K562 (cell line): ENCODE measurements around the gene PPP2R1B. TPM values are rescaled to one million over a fixed set of nuclear protein-coding genes. Genes with fewer than 3 reads are reported as not detected.

Experiments
- ATAC-seq: fragments of 200-7000 bp; cut with Tn5 transposase; 3 replicates; pipeline ENCODE4 v1.9.1; 2020; ENCODE audit warnings: moderate library complexity
- BruUV-seq: library from RNA; stranded (reverse); fragments of 400-500 nt; replicated peaks from 2 replicates; lab custom pipeline; 2021; lab: Mats Ljungman, UMichigan
- CTCF ChIA-PET: fragments of 300-600 bp; formaldehyde crosslinking; extraction: SDS; loops from one replicate; lab custom pipeline; 2021; ENCODE audit warnings: low intra/inter-chr PET ratio; lab: Yijun Ruan, JAX
- POLR2A ChIA-PET: fragments of 300-600, 350-650 bp; sonication (Branson Sonifier 250); formaldehyde crosslinking; extraction: SDS; loops from one replicate; lab custom pipeline; 2021; ENCODE audit warnings: antibody characterized with exemption, inconsistent platforms; lab: Yijun Ruan, JAX
- DNase-seq, 4 experiments: peaks; one replicate each; pipeline versions ENCODE4 v3.0.0 to v3.0.0-alpha.2; 2011 to 2018; ENCODE audit warnings: low spot score in 3 of 4, mixed read lengths in 3 of 4; ENCODE audit errors: extremely low read depth in 1 of 4
- FAIRE-seq: peaks from 2 replicates; lab custom pipeline; 2011; peaks lifted over from hg19 to GRCh38; lab: Jason Lieb, UNC
- H2AFZ ChIP-seq: 2 replicates; pipeline ENCODE4 v1.6.0; 2011; ENCODE audit warnings: low read depth, low read length, control low read depth, inconsistent platforms
- H3K27ac ChIP-seq: fragments of 200-600 bp; 3 replicates; pipeline ENCODE4 v1.8.0; 2011; ENCODE audit warnings: low read depth, mild to moderate bottlenecking, control low read depth, inconsistent platforms, low read length, moderate library complexity, mixed read lengths; ENCODE audit errors: extremely low read depth
- H3K27me3 ChIP-seq, 2 experiments: fragments of 300-600 bp in 1 of 2; 2 replicates in 1 of 2; 3 replicates in 1 of 2; pipeline versions ENCODE4 v1.6.0 to v1.8.0; 2011; ENCODE audit warnings: inconsistent platforms in 2 of 2, low read length in 2 of 2, mild to moderate bottlenecking in 1 of 2, mixed read lengths in 1 of 2, moderate library complexity in 1 of 2; ENCODE audit not compliant: control insufficient read depth in 2 of 2, insufficient read depth in 2 of 2
- H3K36me3 ChIP-seq: fragments of 300-600 bp; 3 replicates; pipeline ENCODE4 v1.8.0; 2011; ENCODE audit warnings: mild to moderate bottlenecking, low read length, inconsistent platforms; ENCODE audit not compliant: control insufficient read depth, insufficient read depth
- H3K4me1 ChIP-seq, 2 experiments: fragments of 200-600 bp in 1 of 2; replicated peaks in 1 of 2; 2 replicates in 1 of 2; 3 replicates in 1 of 2; pipeline versions ENCODE4 v1.5.1 to v1.8.0; 2011; ENCODE audit warnings: inconsistent platforms in 2 of 2, low read length in 2 of 2, mild to moderate bottlenecking in 1 of 2, mixed read lengths in 1 of 2, moderate library complexity in 1 of 2; ENCODE audit not compliant: control insufficient read depth in 2 of 2, insufficient read depth in 2 of 2
- H3K4me2 ChIP-seq: 2 replicates; pipeline ENCODE4 v1.6.1; 2011; ENCODE audit warnings: low read length, control low read depth, inconsistent platforms, mixed read lengths; ENCODE audit not compliant: insufficient read depth
- H3K4me3 ChIP-seq: fragments of 200-600 bp; sonication (generic), shearing (Covaris generic); 2 replicates; pipeline ENCODE4 v1.5.1; 2016; ENCODE audit warnings: control low read depth, inconsistent platforms
- H3K79me2 ChIP-seq: fragments of 200-600 bp; 3 replicates; pipeline ENCODE4 v1.8.0; 2011; ENCODE audit warnings: low read length, inconsistent platforms; ENCODE audit not compliant: control insufficient read depth, insufficient read depth
- H3K9ac ChIP-seq, 2 experiments: 2 replicates each; pipeline versions ENCODE4 v1.6.0 to v1.6.1; 2011; ENCODE audit warnings: low read depth in 2 of 2, low read length in 2 of 2, control low read depth in 1 of 2, inconsistent platforms in 1 of 2, mild to moderate bottlenecking in 1 of 2, mixed read lengths in 1 of 2; ENCODE audit not compliant: insufficient read depth in 1 of 2
- H3K9me1 ChIP-seq: one replicate; pipeline ENCODE4 v1.6.0; 2011; ENCODE audit warnings: inconsistent platforms, mild to moderate bottlenecking, low read length, moderate library complexity; ENCODE audit not compliant: control insufficient read depth, insufficient read depth
- H3K9me3 ChIP-seq: replicated peaks from 2 replicates; pipeline ENCODE4 v1.5.1; 2011; ENCODE audit warnings: low read depth, low read length, inconsistent platforms; ENCODE audit not compliant: control insufficient read depth, insufficient read depth
- H4K20me1 ChIP-seq: replicated peaks from 2 replicates; pipeline ENCODE4 v1.6.1; 2011; ENCODE audit warnings: low read length, inconsistent platforms, mixed read lengths; ENCODE audit not compliant: control insufficient read depth, insufficient read depth
- FOXK1 ChIP-seq: sonication (generic); formaldehyde crosslinking; IDR thresholded peaks from 2 replicates; pipeline ENCODE4 v1.8.0; 2022; ENCODE audit warnings: missing genetic modification reagents, mild to moderate bottlenecking, borderline replicate concordance
- FOXM1 ChIP-seq, 2 experiments: fragments of 450-650 bp in 1 of 2; sonication (generic) in 1 of 2; formaldehyde crosslinking in 1 of 2; IDR thresholded peaks; 2 replicates each; pipeline versions ENCODE4 v1.6.1 to v1.9.0; 2017 to 2022; ENCODE audit warnings: low read depth in 2 of 2, mild to moderate bottlenecking in 2 of 2, missing genetic modification reagents in 1 of 2, moderate library complexity in 1 of 2
- NR4A1 ChIP-seq, 2 experiments: fragments of 250-450 bp in 1 of 2; fragments of 450-650 bp in 1 of 2; sonication (Bioruptor Pico) in 1 of 2; IDR thresholded peaks; 2 replicates each; pipeline versions ENCODE4 v1.4.0 to v1.6.1; 2016 to 2020; ENCODE audit warnings: mild to moderate bottlenecking in 2 of 2, missing compliant biosample characterization in 1 of 2, missing genetic modification characterization in 1 of 2, moderate library complexity in 1 of 2
- PHF21A ChIP-seq: fragments of 450-650 bp; IDR thresholded peaks from 2 replicates; pipeline ENCODE4 v1.6.1; 2017; ENCODE audit warnings: low read depth, borderline replicate concordance
- SIX5 ChIP-seq, 2 experiments: IDR thresholded peaks; 2 replicates each; pipeline ENCODE4 v1.6.1; 2011; ENCODE audit warnings: low read length in 2 of 2, borderline replicate concordance in 1 of 2, low read depth in 1 of 2, mild to moderate bottlenecking in 1 of 2, moderate library complexity in 1 of 2; ENCODE audit not compliant: insufficient read depth in 1 of 2
- STAT5B ChIP-seq: fragments of 250-450 bp; sonication (Bioruptor Pico); IDR thresholded peaks from 2 replicates; pipeline ENCODE4 v1.8.0; 2021; ENCODE audit warnings: mild to moderate bottlenecking, inconsistent platforms
- TAF15 ChIP-seq: fragments of 200-400 bp; formaldehyde crosslinking; IDR thresholded peaks from 2 replicates; pipeline ENCODE4 v1.6.1; 2017; ENCODE audit warnings: mild to moderate bottlenecking, low read depth, low read length, moderate library complexity
- ZNF143 ChIP-seq: sonication (generic); formaldehyde crosslinking; IDR thresholded peaks from 2 replicates; pipeline ENCODE4 v1.9.0; 2022; ENCODE audit warnings: mild to moderate bottlenecking, missing genetic modification reagents
- ZNF184 ChIP-seq: sonication (generic); formaldehyde crosslinking; IDR thresholded peaks from 2 replicates; pipeline ENCODE4 v1.5.0; 2020; ENCODE audit warnings: missing genetic modification reagents
- WGBS: fragments of 100-300 bp; shearing (Covaris generic); methylation state at CpG from one replicate; pipeline ENCODE4 v1.1.6; 2016; ENCODE audit warnings: low coverage, mixed read lengths; ENCODE audit not compliant: insufficient coverage; ENCODE audit errors: missing lambda C conversion rate; 5-methylcytosine and 5-hydroxymethylcytosine counted together
- in situ Hi-C: fragments of 300-500 bp; cut with MboI; formaldehyde crosslinking; loops from 4 replicates; pipeline ENCODE4 v1.15.0; 2018; ENCODE audit warnings: inconsistent platforms, mixed read lengths
- intact Hi-C: fragments of 100-400 bp; cut with micrococcal nuclease; formaldehyde crosslinking; loops from 2 replicates; pipeline ENCODE4 v1.14.2; 2022
- polyA plus RNA-seq, 8 experiments: library from polyadenylated mRNA; depleted of rRNA in 4 of 8; stranded (reverse) in 5 of 8; unstranded in 3 of 8; fragments of >200 nt; fragmentation: Nextera tagmentation in 2 of 8; fragmentation: Illumina TruSeq in 1 of 8; extraction: Ambion mirVana in 2 of 8; extraction: Trizol in 1 of 8; gene quantifications; 2 replicates each; pipeline versions ENCODE4 v1.2.1 to v1.2.3, GENCODE V29; 2011 to 2014; ENCODE audit warnings: inconsistent platforms in 1 of 8, missing spikeins in 1 of 8
- total RNA-seq, 7 experiments: library from RNA; depleted of rRNA in 6 of 7; stranded (reverse); fragments of >200 nt in 6 of 7; fragmentation: Illumina TruSeq in 2 of 7; extraction: Trizol in 2 of 7; gene quantifications; 2 replicates each; pipeline versions ENCODE4 v1.2.1 to v1.2.3, GENCODE V29; 2011 to 2021; ENCODE audit warnings: low replicate concordance in 1 of 7

The PPP2R1B gene
- total and polyA plus RNA-seq, 9 of the 15 experiments (the other 6 are each of a cell fraction or from before 2014, with no cell fraction given): 24.6 to 68.5 (median 39.8) TPM

GRCh38 chr11:111788051-111788450, 21.9 kb upstream of the PPP2R1B start:
- FAIRE-seq (no peak), ATAC-seq (no peak), DNase-seq (no peak)
- Histone ChIP-seq H3K9ac (no peak overlapping the region), H3K4me2 (no peak overlapping the region), H3K27ac (no peak overlapping the region), H3K79me2 (no peaks in the 10 kb centered on the region), H3K9me3 (no peaks in the 10 kb centered on the region), H3K4me1 (no peaks in the 10 kb centered on the region; a peak in 1 of 5 replicates), H3K9me1 (no peaks in the 10 kb centered on the region), H3K36me3 (peaks cover 19% of the 10 kb centered on the region; the same call in 2 of the 3 replicates), H2AFZ (no peak overlapping the region), H3K4me3 (no peak overlapping the region), H3K27me3 (no peaks in the 10 kb centered on the region), H4K20me1 (no peaks in the 10 kb centered on the region)
- ChIA-PET POLR2A (no interaction called here), CTCF (no interaction called here)
- no peak for TF ChIP-seq ZNF143 (CRISPR knock-in tag)
- no peak for TF ChIP-seq NR4A1 (CRISPR knock-in tag; IDR thresholded peaks at IDR 0.05)
- TF ChIP-seq NR4A1 (tag; IDR thresholded peaks at IDR 0.05): no peak
- no peak for TF ChIP-seq SIX5 (IDR thresholded peaks at IDR 0.05; ENCODE audit: borderline replicate concordance in 1 of 2, insufficient read depth in 1 of 2, low read depth in 1 of 2, low read length in 2 of 2)
- TF ChIP-seq FOXK1 (CRISPR knock-in tag): no peak
- no peak for TF ChIP-seq FOXM1 (IDR thresholded peaks at IDR 0.05; ENCODE audit: low read depth)
- TF ChIP-seq FOXM1 (CRISPR knock-in tag; IDR thresholded peaks at IDR 0.05; ENCODE audit: low read depth): no peak
- TF ChIP-seq ZNF184 (CRISPR knock-in tag): no peak
- no peak for TF ChIP-seq PHF21A
- no peak for TF ChIP-seq TAF15
- no peak for TF ChIP-seq STAT5B (CRISPR knock-in tag)
- no TSS peak for BruUV-seq
- WGBS: 23% methylated on average over 2 of the region's 2 CpGs
- in situ Hi-C loops (no loop called here), intact Hi-C loops (no loop called here)
